Activated T-helper 2 cell treated with anti-CD3 and anti-CD28 coated beads, Interferon-gamma antibody, Interleukin-2, Interleukin-4, amounts not matched to agents 10 μg/mL and 5 μg/mL and 100 μg/mL, durations not matched to agents 14 hours and 24 hours and 36 hours (primary cell): Measurements from ENCODE around the gene MUC12. TPM values are rescaled to one million over a fixed set of nuclear protein-coding genes. Genes with fewer than 3 reads are reported as not detected.

Source experiments
- DNase-seq: peaks from one replicate; pipeline ENCODE4 v3.0.0; 2021; ENCODE audit warnings: low spot score
- H3K27ac Mint-ChIP-seq: one replicate; pipeline ENCODE4 v1.8.0; 2021; ENCODE audit warnings: mixed read lengths
- H3K27me3 Mint-ChIP-seq: one replicate; pipeline ENCODE4 v1.8.0; 2021; ENCODE audit warnings: low read depth, mixed read lengths
- H3K36me3 Mint-ChIP-seq: one replicate; pipeline ENCODE4 v1.8.0; 2021; ENCODE audit warnings: low read depth, mixed read lengths
- H3K4me1 Mint-ChIP-seq: one replicate; pipeline ENCODE4 v1.8.0; 2021; ENCODE audit warnings: low read depth, mixed read lengths
- H3K4me3 Mint-ChIP-seq: one replicate; pipeline ENCODE4 v1.8.0; 2021; ENCODE audit warnings: low read depth, mild to moderate bottlenecking, moderate library complexity, mixed read lengths
- H3K9me3 Mint-ChIP-seq: one replicate; pipeline ENCODE4 v1.8.0; 2021; ENCODE audit warnings: mixed read lengths
- intact Hi-C: fragments of 100-400 bp; cut with micrococcal nuclease; formaldehyde crosslinking; loops from one replicate; pipeline ENCODE4 v1.15.1; 2023
- total RNA-seq: library from RNA; stranded (reverse); gene quantifications from 2 replicates; pipeline ENCODE4 v1.2.3, GENCODE V29; 2022

The MUC12 gene
- total RNA-seq, 1 donor from 2014 or later, result 1.4 TPM

GRCh38 chr7:100964630-100965029, 4.7 kb upstream of the MUC12 start:
- Mint-ChIP-seq H3K9me3 (no peaks in the 10 kb centered on the region), H3K4me3 (no peak overlapping the region), H3K36me3 (no peaks in the 10 kb centered on the region), H3K27me3 (peaks cover 35% of the 10 kb centered on the region), H3K27ac (no peak overlapping the region), H3K4me1 (peaks cover 10% of the 10 kb centered on the region)
- DNase-seq, result no peak
- intact Hi-C loops, result loop anchor here (5.0 kb wide), 1 partner anchor 203 kb away; the partner anchor contains the start of gene VGF

GRCh38 chr7:100965045-100965722, 4.2 kb upstream of the MUC12 start:
- H3K4me1 Mint-ChIP-seq, result peaks cover 10% of the 10 kb centered on the region
- DNase-seq, result no peak
- no peak overlapping the region for H3K27ac Mint-ChIP-seq
- intact Hi-C loops, result loop anchor here (5.0 kb wide), 1 partner anchor 202 kb away; the partner anchor contains the start of gene VGF
- peak overlapping the region; percentile 60 for H3K4me3 Mint-ChIP-seq
- no peaks in the 10 kb centered on the region for H3K36me3 Mint-ChIP-seq
- H3K27me3 Mint-ChIP-seq, result peaks cover 35% of the 10 kb centered on the region
- H3K9me3 Mint-ChIP-seq, result no peaks in the 10 kb centered on the region

DNA sequence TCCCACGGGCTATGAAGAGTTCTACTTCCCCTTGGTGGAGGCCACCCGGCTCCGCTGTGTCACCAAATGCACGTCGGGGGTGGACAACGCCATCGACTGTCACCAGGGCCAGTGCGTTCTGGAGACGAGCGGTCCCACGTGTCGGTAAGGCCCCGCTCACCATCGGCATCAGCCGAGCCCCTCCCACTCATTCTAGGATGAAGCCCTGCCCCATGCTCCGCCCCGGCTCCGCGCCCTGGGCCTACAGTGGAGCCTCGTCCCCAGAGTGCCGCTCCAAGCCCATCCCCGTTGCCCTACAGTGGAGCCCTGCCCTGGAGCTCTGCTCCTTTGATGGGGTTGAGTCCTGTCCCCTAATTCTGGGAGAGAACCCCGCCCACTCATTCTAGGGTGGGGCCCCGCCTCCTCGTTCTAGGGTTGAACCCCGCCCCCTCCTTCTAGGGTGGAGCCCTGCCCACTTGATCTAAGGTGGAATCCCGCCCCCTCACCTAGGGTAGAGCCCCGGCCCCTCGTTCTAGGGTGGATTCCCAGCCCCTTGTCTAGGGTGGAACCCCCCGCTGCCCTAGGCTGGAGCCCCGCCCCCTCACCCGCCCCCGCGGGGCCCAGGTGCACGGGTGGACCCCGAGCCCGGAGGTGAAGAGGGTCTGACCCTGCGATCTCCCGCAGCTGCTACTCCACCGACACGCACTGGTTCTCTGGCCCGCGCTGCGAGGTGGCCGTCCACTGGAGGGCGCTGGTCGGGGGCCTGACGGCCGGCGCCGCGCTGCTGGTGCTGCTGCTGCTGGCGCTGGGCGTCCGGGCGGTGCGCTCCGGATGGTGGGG, 3.4 kb upstream of the MUC12 start:
- H3K27me3 Mint-ChIP-seq, result peaks cover 35% of the 10 kb centered on the region
- peak; percentile 73 for DNase-seq
- peaks cover 10% of the 10 kb centered on the region for H3K4me1 Mint-ChIP-seq
- no peaks in the 10 kb centered on the region for H3K9me3 Mint-ChIP-seq
- H3K36me3 Mint-ChIP-seq, result no peaks in the 10 kb centered on the region
- H3K27ac Mint-ChIP-seq, result no peak overlapping the region
- intact Hi-C loops, result loop anchor here (1.0 to 5.0 kb wide), 2 partner anchors 93 to 201 kb away; partner anchors contain the start of gene VGF
- H3K4me3 Mint-ChIP-seq, result peak overlapping the region; percentile 60

DNA sequence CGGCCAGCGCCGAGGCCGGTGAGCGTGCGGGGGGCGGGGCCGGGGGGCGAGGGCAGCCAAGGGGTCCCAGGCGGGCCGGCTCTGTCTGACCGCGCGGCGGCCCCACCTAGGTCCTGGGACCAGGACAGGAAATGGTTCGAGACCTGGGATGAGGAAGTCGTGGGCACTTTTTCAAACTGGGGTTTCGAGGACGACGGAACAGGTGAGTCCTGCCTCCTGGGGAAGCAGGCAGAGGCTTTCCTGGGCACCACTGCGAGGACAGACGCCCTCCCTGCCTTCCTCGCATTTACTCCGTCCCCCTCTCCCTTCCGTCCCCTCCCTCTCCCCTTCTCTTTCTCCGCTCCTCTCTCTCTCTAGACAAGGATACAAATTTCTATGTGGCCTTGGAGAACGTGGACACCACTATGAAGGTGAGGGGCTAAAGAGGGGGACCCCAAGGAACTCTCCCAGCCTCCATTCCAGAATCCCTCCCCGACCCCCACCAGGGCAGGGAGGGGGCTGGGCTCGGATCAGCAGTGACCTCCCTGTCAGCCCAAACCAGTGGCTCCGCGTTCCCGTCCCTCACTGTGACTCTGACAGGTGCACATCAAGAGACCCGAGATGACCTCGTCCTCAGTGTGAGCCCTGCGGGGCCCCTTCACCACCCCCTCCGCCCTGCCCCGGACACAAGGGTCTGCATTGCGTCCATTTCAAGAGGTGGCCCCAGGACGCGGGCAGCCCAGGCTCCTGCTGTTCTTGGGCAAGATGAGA, 2.6 kb upstream of the MUC12 start:
- Mint-ChIP-seq H3K27ac (no peak overlapping the region), H3K9me3 (no peaks in the 10 kb centered on the region), H3K36me3 (no peaks in the 10 kb centered on the region), H3K27me3 (peaks cover 35% of the 10 kb centered on the region), H3K4me3 (peak overlapping the region; percentile 1), H3K4me1 (peaks cover 10% of the 10 kb centered on the region)
- DNase-seq, result no peak
- intact Hi-C loops, result loop anchor here (1.0 to 5.0 kb wide), 2 partner anchors 93 to 201 kb away; partner anchors contain the start of gene VGF

DNA sequence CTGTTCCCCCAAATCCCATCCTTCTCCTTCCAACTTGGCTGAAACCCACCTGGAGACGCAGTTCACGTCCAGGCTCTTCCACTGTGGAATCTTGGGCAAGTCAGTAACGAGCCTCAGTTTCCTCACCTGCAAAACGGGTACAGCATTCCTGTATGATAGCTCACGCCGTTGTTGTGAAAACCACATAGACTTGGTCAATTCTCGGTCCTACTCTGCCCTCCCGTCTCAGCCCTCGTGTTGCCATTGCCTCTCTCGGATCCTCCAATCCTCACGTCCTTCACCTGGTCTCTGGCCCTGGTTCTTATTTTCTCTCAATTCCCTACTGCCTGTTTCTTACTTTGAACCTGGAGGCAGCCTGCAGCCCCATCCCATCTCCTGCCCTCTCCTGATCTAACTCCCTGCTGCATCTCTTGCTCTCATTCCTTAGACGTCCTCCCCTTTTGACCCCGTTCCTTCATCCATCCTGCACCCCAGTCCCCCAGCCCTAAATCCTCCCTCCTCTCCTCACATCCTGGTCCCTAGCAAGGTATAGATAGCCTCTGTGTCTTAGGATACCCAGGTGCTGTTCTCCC, 2.0 kb upstream of the MUC12 start:
- intact Hi-C loops, result loop anchor here (5.0 kb wide), 1 partner anchor 200 kb away; the partner anchor contains the start of gene VGF
- Mint-ChIP-seq H3K4me1 (peaks cover 10% of the 10 kb centered on the region), H3K27me3 (peaks cover 35% of the 10 kb centered on the region), H3K36me3 (no peaks in the 10 kb centered on the region), H3K9me3 (no peaks in the 10 kb centered on the region), H3K27ac (no peak overlapping the region), H3K4me3 (peak overlapping the region; percentile 1)
- no peak for DNase-seq

GRCh38 chr7:100968031-100968430, 1.3 kb upstream of the MUC12 start:
- Mint-ChIP-seq H3K9me3 (no peaks in the 10 kb centered on the region), H3K4me3 (no peak overlapping the region), H3K27me3 (peaks cover 35% of the 10 kb centered on the region), H3K27ac (no peak overlapping the region), H3K4me1 (peaks cover 10% of the 10 kb centered on the region), H3K36me3 (no peaks in the 10 kb centered on the region)
- intact Hi-C loops, result loop anchor here (5.0 kb wide), 1 partner anchor 199 kb away; the partner anchor contains the start of gene VGF
- no peak for DNase-seq

- Mint-ChIP-seq H3K27ac (no peak overlapping the region), H3K27me3 (peaks cover 32% of the 10 kb centered on the region), H3K4me3 (no peak overlapping the region), H3K36me3 (no peaks in the 10 kb centered on the region), H3K4me1 (peaks cover 10% of the 10 kb centered on the region), H3K9me3 (no peaks in the 10 kb centered on the region)
- intact Hi-C loops, result loop anchor here (5.0 kb wide), 1 partner anchor 199 kb away; the partner anchor contains the start of gene VGF
- DNase-seq, result no peak
Measured at GRCh38 chr7:100968650-100969049, 715 bp upstream of the MUC12 start.

- no peak for DNase-seq
- no peaks in the 10 kb centered on the region for H3K36me3 Mint-ChIP-seq
- intact Hi-C loops, result no loop called here
- no peak overlapping the region for H3K4me3 Mint-ChIP-seq
- H3K27me3 Mint-ChIP-seq, result peaks cover 23% of the 10 kb centered on the region
- no peaks in the 10 kb centered on the region for H3K9me3 Mint-ChIP-seq
- no peak overlapping the region for H3K27ac Mint-ChIP-seq
- peaks cover 6% of the 10 kb centered on the region for H3K4me1 Mint-ChIP-seq
Measured at GRCh38 chr7:100971111-100972001, 2.0 kb downstream of the MUC12 start.

- no peak overlapping the region for H3K4me3 Mint-ChIP-seq
- no peaks in the 10 kb centered on the region for H3K9me3 Mint-ChIP-seq
- H3K27me3 Mint-ChIP-seq, result peaks cover 18% of the 10 kb centered on the region
- DNase-seq, result no peak
- intact Hi-C loops, result no loop called here
- H3K4me1 Mint-ChIP-seq, result peaks cover 3% of the 10 kb centered on the region
- H3K27ac Mint-ChIP-seq, result no peak overlapping the region
- H3K36me3 Mint-ChIP-seq, result no peaks in the 10 kb centered on the region
Measured at GRCh38 chr7:100972002-100972347, 2.6 kb downstream of the MUC12 start.

DNA sequence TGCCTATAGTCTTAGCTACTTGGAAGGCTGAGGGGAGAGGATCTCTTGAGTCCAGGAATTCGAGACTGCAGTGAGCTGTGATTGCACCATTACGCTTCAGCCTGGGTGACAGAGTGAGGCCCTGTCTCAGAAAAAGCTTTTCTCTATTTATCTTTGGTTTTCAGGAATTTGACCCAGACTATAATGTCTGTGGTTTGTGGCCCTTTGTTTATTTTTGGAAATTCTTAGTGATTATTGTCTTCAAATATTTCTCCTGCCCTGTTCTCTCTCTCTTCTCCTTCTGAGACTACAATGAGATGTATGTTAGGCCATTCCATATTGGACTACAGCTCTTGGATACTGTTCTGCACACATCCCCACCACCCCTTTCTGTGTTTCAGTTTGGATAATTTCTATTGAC, 4.7 kb downstream of the MUC12 start:
- no peaks in the 10 kb centered on the region for H3K4me1 Mint-ChIP-seq
- H3K4me3 Mint-ChIP-seq, result no peak overlapping the region
- intact Hi-C loops, result no loop called here
- no peaks in the 10 kb centered on the region for H3K36me3 Mint-ChIP-seq
- H3K27me3 Mint-ChIP-seq, result peaks cover 7% of the 10 kb centered on the region
- no peaks in the 10 kb centered on the region for H3K9me3 Mint-ChIP-seq
- H3K27ac Mint-ChIP-seq, result no peak overlapping the region
- DNase-seq, result no peak

DNA sequence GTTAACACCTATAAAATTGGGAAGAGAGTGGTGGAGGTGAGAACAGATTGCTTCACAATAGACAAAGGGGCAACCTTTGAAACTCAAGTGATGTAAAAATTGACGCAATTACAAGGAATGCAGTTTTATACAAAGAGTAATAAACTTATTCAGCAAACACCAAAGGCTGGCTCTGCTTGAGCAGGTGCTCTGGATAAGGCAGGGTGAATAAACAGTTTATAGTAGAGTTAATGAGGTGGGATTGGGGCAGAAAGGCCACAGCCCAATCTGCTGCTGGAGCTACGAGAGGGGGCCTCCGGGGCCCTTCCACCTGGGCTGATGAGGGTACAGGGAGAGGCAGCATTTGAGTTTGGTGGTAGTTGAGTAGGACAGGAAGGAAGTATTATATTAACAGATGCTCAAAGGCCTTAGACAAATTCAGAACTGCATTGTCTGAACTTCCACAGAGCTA, 6.0 kb downstream of the MUC12 start:
- DNase-seq, result no peak
- Mint-ChIP-seq H3K27ac (no peak overlapping the region), H3K27me3 (peaks cover 3% of the 10 kb centered on the region), H3K4me1 (no peaks in the 10 kb centered on the region), H3K4me3 (no peak overlapping the region), H3K36me3 (no peaks in the 10 kb centered on the region), H3K9me3 (no peaks in the 10 kb centered on the region)
- intact Hi-C loops, result no loop called here
